ENCODE data around the gene GAS2L2. TPM values are rescaled to one million over a fixed set of nuclear protein-coding genes. Genes with fewer than 3 reads are reported as not detected.
"Not testable (repeated sequence)": the region's sequence is repeated elsewhere in the genome, so short reads cannot be mapped to it uniquely, and the experiment has no call there.

The GAS2L2 gene
- polyA plus RNA-seq, 1 donor, result not detected

DNA sequence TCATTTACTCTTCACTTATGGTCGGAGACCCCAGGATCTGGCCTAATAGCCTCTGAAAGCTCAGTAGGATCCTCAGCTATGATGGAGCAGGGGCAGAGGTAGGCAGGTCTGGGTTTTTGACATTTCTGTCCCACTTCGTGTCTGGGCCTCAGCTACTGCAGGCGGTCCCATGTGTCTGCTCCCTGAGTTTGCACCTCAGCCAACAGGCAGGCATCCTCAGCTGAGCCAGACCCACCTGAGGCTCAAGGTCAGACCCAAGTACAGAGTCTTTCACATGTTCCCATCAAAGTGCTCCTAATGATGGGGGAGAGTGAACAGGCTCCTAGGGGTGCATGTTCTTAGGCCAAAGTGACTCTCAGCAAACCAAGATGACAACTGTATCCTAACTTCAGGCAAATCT lies 24.5 kb downstream of the GAS2L2 start:
- DNase-seq (ENCODE audit: low read depth), result no peak

DNA sequence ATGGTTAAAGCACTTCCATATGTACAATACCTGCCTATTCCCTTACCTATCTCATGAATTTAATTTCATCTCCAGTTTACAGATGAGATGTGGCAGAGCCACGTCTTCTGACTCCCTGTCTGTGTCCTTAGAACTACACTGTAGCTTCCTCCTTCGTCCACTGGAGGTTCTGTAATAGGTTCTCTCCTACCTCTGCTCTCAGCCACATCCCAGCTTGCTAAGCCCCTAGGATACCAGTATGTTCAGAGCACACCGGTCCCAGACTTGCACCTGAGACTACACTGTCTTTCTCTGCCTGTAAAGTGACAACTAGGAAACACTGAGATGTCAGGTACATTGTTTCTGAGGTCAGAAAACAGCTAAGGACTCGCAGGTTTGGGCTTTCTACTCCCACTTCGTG lies 25.4 kb downstream of the GAS2L2 start:
- no peak for DNase-seq (ENCODE audit: low read depth)

DNA sequence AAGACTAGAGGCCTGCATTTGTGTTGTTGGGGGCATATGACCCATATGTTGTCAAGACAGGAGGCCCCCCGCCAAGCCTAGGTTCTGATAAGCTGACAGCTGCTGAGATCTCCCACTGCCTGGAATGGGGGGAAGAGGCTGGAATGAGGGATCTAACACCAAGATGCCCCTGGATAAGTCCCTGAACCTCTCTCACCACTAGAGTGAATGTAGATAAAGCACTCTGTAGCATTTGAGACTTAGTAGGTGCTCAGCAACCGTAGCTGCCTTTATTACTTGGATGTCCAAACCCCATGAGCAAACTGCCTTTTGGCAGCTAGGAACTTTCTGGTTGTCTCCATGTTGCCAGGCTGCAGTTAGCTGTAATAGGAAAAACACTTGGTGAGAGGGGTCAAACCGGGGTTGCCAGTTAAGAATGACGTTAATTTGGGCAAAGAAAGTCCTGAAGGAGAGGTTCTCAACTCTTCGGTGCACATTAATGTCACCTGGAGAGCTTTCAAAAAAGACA lies 26.0 kb downstream of the GAS2L2 start:
- DNase-seq (ENCODE audit: low read depth), result no peak

DNA sequence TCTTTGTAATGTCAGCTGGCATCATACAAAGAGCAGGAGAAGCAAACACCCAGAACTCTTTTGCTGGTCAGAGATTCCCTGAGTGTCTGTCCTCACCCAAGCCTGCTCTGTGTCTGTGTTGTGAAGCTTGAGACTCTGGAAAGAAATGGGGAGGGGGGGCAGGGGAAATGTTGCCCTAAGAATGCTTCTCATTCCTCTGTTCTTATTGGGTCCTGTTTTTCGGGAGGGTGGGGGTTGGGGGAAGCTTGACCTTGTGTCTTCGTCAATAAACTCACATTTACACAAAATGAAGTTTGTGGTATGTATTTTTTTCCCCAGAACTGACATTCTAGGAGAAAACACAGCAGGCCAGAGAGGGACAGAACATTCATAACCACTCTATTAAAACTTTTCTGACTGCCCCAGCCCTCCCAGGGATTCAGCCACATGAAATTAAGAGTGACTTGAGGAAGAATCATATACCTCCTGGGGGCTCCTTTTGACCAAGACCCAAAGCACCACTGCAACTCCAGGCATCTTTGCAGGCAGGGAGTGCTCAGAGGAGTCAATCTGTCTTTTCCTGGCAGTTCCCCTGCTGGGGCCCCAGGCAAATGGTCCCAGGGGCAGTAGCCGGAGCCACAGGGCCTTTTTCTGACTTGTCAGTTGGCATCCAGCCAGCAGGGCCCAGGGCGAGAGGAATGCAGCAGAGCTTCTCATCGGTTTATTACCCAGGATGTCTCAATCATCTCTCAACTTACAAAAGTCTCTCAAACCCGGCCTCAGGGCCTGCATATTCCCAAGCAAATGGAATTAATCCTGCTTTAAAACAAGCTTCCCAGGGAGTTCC lies 26.7 kb downstream of the GAS2L2 start:
- DNase-seq (ENCODE audit: low read depth), result no peak

DNA sequence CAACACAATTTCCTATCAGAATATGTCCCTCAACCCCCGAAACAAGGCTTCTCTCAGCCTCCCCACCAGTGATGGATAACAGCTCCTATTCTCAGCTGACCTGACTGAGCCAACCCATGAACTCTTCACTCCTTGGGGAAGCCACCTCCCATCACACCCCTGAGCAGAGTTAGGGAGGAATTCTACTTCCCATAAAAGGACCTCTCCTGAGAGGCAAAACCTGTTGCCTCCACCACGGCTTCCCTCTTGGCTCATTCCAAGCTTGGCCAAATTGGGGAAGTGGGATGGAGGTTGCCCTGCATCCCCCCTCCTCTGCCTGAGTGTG lies 27.3 kb downstream of the GAS2L2 start:
- DNase-seq (ENCODE audit: low read depth), result no peak

DNA sequence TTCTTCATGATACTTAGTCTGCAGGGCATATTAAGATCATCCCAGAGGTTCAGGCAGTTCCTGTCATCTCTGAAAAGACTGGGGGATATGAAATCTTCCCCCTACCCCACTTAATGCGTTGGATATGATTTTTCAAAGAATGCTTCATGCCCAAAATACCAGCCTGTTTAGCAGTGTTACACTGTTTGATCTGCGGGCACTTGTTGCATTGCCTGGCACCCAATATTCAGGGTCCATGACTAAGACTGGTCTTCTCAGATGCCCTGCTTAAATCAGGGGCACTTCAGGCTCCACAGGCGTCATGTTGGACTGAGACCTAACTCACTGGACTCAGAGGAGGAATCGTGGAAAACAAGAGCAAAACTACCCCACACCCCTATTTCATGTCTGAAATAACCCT lies 28.0 kb downstream of the GAS2L2 start:
- no peak for DNase-seq (ENCODE audit: low read depth)

DNA sequence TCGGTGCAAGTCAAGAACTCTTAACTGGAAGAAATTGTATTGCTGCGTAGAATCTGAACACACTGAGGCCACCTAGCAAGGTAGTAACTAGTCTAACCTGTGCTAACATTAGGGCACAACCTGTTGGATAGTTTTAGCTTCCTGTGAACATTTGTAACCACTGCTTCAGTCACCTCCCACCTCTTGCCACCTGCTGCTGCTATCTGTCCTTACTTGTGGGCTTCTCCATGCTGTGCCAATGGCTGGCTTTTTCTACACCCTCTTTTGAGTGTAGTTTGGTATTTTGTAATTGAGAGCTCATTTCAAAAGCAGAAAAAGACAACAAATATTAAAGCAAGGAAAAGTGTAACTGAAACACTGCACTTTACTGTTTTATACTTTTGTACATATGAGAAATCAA lies 29.3 kb downstream of the GAS2L2 start:
- no peak for DNase-seq (ENCODE audit: low read depth)

DNA sequence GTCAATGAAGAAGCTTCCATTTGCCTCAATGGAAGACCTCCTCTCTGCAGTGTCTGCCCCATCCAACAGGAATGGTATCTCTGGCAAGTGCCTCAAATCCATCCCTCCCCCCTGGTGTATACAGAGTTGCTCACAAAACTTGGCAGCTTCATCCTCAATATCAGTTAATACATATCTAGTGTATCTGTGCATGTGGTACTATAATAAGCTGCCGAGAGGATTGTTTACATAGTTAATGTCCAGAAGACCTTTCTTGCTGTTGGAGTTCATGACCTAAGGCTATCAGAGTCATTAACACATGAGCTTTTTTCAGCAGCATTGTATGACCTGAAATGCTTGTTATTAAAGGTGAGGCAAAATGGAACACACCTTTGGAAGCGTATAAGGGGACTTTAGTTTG lies 35.6 kb downstream of the GAS2L2 start:
- DNase-seq (ENCODE audit: low read depth), result no peak

DNA sequence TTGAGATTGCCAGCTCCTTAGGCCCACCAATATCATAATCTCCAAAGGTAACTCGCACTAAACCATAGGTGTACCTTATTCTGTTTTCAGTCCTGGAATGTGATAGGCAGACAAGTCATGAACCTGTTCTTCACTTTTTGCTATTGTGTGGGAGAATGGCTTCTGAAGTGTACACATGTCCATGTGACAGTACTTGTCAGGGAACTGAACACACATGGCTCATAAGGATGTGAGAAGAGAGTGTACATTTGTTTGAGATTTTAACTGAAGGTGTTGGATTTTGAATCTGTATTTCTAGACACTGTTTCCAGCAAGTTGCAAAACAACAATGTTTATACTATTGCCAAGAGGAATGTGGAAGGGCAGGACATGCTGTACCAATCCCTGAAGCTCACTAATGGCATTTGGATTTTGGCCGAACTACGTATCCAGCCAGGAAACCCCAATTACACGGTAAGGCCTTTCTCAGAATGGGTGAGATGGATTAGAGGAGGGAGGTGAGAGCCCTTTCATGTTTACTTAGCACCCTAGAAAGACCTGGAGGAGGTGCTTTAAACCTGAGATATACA lies 36.1 kb downstream of the GAS2L2 start:
- DNase-seq (ENCODE audit: low read depth), result no peak

DNA sequence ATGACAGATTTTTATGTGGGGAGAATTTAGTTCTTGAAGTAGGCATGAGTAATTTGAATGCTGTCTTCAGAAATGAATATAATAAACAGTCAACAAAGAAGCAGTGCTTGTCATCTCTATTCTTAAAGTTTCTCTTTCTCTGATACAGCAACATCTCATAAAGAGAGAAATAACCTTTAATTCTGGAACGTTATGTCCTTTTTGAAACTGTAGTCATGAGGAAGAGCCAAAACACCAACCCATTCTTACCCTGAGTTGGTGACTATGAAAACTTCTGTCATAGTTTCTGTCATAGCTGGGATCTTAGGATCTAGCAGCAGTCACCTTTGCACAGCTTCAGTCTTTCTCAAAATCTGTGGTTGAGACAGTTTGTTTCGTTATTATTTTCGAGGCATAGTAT lies 36.9 kb downstream of the GAS2L2 start:
- DNase-seq (ENCODE audit: low read depth), result no peak

DNA sequence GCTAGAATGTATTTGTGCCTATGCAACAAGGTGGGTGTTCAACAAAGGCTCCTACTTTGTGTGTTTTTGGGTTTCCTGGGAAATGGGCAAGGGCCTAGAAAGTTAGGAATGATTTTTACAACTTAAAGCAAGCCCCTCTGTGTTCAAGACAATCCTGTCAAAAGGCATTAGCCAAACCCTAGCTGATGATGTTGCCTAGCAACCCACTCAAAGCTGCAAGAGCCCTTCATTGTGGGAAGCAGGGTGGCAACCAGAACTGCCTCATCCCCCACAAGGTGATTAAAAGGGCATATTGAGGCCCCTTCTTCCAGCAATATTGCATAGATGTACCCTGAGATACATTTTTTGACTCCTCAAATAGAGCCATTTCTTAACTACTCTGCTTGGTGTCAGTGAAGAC lies 37.6 kb downstream of the GAS2L2 start:
- no peak for DNase-seq (ENCODE audit: low read depth)

DNA sequence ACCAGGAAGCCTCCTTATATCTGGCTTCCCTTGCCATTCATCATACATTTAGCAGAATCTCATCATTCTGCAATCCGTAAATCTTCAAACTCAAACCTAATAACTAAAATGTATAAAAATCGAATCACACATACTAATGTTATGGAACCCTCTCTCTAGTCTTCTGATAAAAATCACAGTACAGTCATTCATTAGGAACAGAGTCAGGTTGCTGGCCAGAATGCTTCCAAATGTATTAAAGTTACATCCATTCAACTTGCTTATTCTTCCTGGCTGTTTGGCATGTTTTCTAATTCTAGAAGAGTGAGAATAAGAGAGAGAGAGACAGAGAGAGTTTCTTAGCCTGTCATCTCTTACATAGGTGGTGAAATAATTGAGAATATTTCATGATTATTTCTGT lies 38.1 kb downstream of the GAS2L2 start:
- DNase-seq (ENCODE audit: low read depth), result no peak

DNA sequence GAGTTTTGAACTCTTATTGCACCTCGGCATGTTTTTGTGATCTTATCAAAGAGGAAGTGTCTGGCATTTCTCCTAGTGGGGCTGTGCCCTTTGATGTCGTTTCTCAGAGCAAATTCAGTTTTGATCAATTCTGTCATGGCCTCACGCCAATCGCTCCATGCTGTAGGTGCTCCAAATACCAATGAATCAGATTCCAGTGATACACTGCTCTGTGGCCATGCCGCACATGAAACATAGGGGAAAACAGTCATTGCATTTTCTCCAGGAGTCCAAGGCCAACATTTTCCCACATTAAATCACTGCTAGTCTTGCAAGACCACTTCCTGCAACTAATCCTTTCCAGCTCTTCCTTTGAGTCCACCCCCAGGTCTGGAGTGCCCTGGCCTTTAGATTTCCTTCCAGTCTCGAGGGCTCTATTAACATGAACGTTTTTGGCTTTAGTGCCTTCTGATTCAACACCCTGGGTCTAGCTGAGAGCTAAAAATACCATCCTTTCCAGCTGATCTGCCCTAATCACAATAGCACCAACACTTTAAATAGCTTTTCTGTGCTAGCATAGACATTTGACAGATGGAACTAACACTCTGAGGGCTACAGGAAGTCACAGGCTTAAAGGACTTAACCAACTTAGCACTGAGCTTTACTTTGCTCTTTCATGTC lies 39.8 kb downstream of the GAS2L2 start:
- no peak for DNase-seq (ENCODE audit: low read depth)

DNA sequence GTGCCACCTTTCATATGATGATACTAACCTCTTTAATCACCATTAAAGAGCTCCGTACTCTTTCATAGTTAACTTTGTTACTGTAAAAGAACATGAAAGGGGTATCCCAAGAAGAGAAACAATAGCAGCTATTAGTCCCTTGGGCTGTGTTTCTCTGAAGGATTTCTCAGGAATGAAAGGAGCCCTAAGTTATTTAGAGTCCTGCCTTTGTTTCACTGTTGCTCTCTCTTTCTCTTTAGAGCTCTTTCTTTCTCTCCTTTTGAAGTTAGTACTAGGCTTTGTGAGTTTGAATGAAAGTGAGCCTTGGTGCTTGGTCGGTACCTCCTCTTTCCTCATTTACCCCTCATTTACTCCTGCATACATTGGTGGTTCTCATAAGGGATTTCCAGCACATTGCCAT lies 42.1 kb downstream of the GAS2L2 start:
- no peak for DNase-seq (ENCODE audit: low read depth)

DNA sequence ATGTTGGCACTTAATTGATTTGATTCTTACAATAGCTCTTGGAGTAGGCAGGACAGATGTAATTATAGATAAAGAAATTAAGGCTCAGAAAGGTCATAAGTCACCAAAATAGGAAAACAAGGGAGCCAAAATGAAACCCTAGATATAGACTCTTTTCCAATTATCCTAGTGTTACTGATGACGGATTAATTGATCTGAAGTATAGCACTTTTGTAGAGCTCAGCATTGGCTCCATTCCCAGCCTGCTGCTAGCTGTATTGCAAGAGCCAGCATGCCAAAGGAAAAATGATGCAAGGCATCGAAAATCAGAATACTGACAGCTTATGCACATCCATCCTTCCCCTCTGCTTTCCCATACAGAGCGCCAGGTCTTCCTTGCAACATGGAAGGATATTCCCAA lies 43.2 kb downstream of the GAS2L2 start:
- DNase-seq (ENCODE audit: low read depth), result no peak

DNA sequence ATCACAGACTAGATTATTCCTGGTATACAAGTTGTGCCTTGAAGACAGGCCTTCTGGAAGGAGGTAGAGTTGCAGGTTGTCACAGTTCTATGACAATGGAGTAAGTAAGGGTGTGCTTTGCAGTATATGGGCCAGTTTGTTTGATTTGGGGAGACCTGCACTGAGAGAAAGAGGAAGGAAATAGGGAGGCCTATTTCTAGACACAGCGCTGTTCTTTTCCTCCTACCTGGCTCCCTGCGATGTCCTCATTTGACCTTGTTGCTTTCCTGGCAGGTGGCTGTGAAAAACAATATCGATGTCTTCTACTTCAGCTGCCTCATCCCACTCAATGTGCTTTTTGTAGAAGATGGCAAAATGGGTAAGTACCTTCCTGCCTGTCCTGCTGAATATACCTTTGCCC lies 44.1 kb downstream of the GAS2L2 start:
- DNase-seq (ENCODE audit: low read depth), result no peak

DNA sequence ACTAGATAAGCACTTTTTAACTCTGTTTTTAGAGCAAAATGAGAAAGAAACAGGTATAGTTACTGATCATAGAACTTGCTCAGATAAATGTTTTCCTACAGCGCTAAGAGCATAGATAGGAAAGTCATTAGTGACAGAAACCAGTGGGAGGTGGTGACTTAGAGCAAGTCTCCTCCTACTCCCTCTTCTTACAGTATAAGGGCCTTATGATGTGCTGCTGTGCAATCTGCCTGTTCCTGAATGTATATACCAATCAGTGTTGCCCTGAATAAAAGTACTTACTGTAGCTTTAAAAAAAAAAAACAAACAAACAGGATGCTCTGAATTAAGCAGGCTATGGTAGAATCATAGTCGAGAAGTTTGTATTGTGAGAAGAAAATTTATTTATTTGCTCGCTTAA lies 44.9 kb downstream of the GAS2L2 start:
- DNase-seq (ENCODE audit: low read depth), result no peak

DNA sequence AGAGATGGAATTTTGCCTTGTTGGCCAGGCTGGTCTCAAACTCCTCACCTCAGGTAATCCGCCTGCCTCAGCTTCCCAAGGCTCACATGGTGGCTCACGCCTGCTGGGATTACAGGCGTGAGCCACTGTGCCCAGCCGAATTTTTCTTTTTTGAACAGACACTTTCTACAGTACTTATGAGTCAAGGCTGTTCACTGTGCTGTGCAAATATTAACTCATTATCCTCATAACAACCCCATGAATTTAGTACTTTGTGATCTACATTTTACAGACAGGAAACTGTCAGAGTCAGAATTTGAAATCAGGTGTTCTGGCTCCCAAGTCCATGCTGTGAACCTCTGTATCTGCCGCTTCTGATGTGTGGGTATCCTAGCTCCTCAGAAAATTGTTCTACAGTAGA lies 47.3 kb downstream of the GAS2L2 start:
- no peak for DNase-seq (ENCODE audit: low read depth)

DNA sequence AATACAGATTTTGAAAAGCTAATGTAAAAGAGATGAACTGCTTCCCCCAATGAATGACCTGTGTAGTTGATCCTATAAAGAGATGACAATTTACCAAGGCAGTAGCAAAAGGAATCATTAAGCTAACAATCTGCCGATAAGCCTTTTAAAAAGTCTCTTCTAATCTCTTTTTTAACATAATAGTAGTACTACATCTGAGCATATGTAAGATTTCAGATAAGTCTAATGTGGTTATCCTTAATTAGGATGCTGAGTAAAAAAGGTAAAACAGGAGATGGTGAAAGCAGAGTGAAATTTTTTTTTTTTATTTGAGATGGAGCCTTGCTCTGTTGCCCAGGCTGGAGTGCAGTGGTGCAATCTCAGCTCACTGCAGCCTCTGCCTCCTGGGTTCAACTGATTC lies 47.8 kb downstream of the GAS2L2 start:
- no peak for DNase-seq (ENCODE audit: low read depth)

DNA sequence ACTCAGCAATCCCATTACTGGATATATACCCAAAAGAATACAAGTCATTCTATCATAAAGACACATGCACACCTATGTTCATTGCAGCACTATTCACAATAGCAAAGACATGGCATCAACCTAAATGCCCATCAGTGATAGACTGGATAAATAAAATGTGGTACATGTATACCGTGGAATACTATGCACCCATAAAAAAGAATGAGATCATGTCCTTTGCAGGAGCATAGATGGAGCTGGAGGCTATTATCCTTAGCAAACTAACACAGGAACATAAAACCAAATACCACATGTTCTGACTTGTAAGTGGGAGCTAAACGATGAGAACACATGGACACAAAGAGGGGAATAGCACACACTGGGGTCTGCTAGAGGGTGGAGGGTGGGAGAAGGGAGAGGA lies 49.7 kb downstream of the GAS2L2 start:
- not testable (repeated sequence) for DNase-seq (ENCODE audit: low read depth)

DNA sequence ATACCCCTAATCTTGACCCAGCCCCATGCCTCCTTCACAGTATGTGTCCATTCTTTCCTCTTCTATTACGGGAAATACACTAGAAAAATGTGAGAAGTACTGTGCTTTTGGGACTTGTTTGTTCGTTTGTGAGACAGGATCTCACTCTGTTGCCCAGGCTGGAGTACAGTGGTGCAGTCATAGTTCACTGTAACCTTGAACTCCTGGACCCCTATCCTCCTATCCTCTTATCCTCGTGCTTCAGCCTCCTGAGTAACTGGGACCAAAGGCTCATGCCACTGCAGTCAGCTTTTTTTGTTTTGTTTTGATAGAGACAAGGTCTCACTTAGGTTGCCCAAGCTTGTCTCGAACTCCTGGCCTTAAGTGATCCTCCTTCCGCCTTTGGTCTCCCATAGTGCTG lies 51.5 kb downstream of the GAS2L2 start:
- DNase-seq (ENCODE audit: low read depth), result no peak

DNA sequence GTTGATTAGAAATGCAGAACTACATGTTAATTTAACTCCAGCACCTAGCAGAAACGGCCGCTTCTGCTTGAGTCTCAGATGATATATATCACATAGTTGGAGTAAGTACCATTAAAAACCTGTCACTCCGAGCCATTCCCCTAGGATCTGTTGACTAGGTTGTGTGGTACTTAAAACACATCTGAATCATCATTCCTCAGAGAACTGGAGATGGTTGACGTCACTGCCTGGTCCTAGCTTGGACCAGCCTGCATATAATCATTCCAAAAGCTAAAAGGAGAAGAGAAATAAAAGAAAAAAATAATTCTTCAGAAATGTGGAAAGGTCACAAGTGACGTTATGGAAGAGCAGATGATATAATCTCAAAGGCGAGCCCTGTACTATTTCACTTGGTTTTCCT lies 52.9 kb downstream of the GAS2L2 start:
- DNase-seq (ENCODE audit: low read depth), result no peak

DNA sequence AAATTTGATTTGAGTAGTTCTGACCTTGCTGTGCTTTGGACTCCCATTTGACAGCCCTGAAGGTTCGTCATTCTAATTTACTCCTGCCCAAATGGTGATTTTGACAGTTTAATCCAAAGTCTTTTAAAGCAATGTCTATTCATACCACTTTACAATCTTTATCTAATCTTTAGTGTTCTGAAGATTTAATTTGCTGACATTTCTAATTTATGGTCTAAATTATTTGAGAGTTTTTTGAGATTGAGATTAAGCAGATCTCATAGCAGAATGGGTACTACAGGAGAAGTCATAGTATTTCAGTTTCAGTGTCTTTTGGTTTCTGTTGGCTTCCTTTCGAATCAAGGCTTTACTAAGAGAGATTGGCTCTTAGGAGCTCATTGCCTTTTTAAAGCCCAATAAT lies 54.2 kb downstream of the GAS2L2 start:
- DNase-seq (ENCODE audit: low read depth), result no peak

Data from forelimb muscle (tissue), 1 donor.